ENCODE measurements around the gene FBXO15. TPM values are rescaled to one million over a fixed set of nuclear protein-coding genes. Genes with fewer than 3 reads are reported as not detected.

The FBXO15 gene
- total and polyA plus RNA-seq, 9 donors = 0.50 to 1.8 (median 0.89) TPM

GRCh38 chr18:74116633-74117554, 30.7 kb downstream of the FBXO15 start:
- DNase-seq = peak; percentile 9
- Histone ChIP-seq H3K4me3 (ENCODE audit: low read length) (no peak overlapping the region), H3K27ac (ENCODE audit: low read length) (no peak overlapping the region), H3K9me3 (replicated peaks; ENCODE audit: control insufficient read depth, low read depth, low read length) (peaks cover 3% of the 10 kb centered on the region), H3K36me3 (ENCODE audit: control insufficient read depth, insufficient read depth, low read length) (no peaks in the 10 kb centered on the region), H3K4me1 (ENCODE audit: control insufficient read depth, insufficient read depth, low read length) (no peaks in the 10 kb centered on the region), H3K27me3 (ENCODE audit: control insufficient read depth, insufficient read depth, low read length) (peaks cover 2% of the 10 kb centered on the region)
- 20% methylated on average over 1 of the region's 9 CpGs for WGBS (ENCODE audit: insufficient coverage)

GRCh38 chr18:74115046-74115445, 32.6 kb downstream of the FBXO15 start:
- Histone ChIP-seq H3K4me1 (ENCODE audit: control insufficient read depth, insufficient read depth, low read length) (no peaks in the 10 kb centered on the region), H3K4me3 (ENCODE audit: low read length) (no peak overlapping the region), H3K9me3 (replicated peaks; ENCODE audit: control insufficient read depth, low read depth, low read length) (peaks cover 3% of the 10 kb centered on the region), H3K36me3 (ENCODE audit: control insufficient read depth, insufficient read depth, low read length) (no peaks in the 10 kb centered on the region), H3K27ac (ENCODE audit: low read length) (no peak overlapping the region), H3K27me3 (ENCODE audit: control insufficient read depth, insufficient read depth, low read length) (peaks cover 2% of the 10 kb centered on the region)
- WGBS (ENCODE audit: insufficient coverage) = 71% methylated on average over 2 of the region's 4 CpGs
- DNase-seq = no peak

GRCh38 chr18:74114116-74114515, 33.5 kb downstream of the FBXO15 start:
- Histone ChIP-seq H3K36me3 (ENCODE audit: control insufficient read depth, insufficient read depth, low read length) (no peaks in the 10 kb centered on the region), H3K27ac (ENCODE audit: low read length) (no peak overlapping the region), H3K4me1 (ENCODE audit: control insufficient read depth, insufficient read depth, low read length) (no peaks in the 10 kb centered on the region), H3K4me3 (ENCODE audit: low read length) (no peak overlapping the region), H3K27me3 (ENCODE audit: control insufficient read depth, insufficient read depth, low read length) (no peaks in the 10 kb centered on the region), H3K9me3 (replicated peaks; ENCODE audit: control insufficient read depth, low read depth, low read length) (peaks cover 3% of the 10 kb centered on the region)
- 33% methylated on average over 1 of the region's 1 CpG for WGBS (ENCODE audit: insufficient coverage)
- DNase-seq = no peak

- no peaks in the 10 kb centered on the region for H3K27me3 ChIP-seq (ENCODE audit: control insufficient read depth, insufficient read depth, low read length)
- no peak for DNase-seq
- H3K9me3 ChIP-seq (replicated peaks; ENCODE audit: control insufficient read depth, low read depth, low read length) = peaks cover 3% of the 10 kb centered on the region
- no peak overlapping the region for H3K27ac ChIP-seq (ENCODE audit: low read length)
- H3K4me1 ChIP-seq (ENCODE audit: control insufficient read depth, insufficient read depth, low read length) = no peaks in the 10 kb centered on the region
- no peaks in the 10 kb centered on the region for H3K36me3 ChIP-seq (ENCODE audit: control insufficient read depth, insufficient read depth, low read length)
- H3K4me3 ChIP-seq (ENCODE audit: low read length) = no peak overlapping the region
These were observed 33.9 kb downstream of the FBXO15 start for GRCh38 chr18:74113711-74114110.

- no peak overlapping the region for H3K27ac ChIP-seq (ENCODE audit: low read length)
- no peaks in the 10 kb centered on the region for H3K36me3 ChIP-seq (ENCODE audit: control insufficient read depth, insufficient read depth, low read length)
- WGBS (ENCODE audit: insufficient coverage) = no CpG with 5 or more reads among the region's 4 CpGs
- H3K27me3 ChIP-seq (ENCODE audit: control insufficient read depth, insufficient read depth, low read length) = no peaks in the 10 kb centered on the region
- no peaks in the 10 kb centered on the region for H3K4me1 ChIP-seq (ENCODE audit: control insufficient read depth, insufficient read depth, low read length)
- peaks cover 3% of the 10 kb centered on the region for H3K9me3 ChIP-seq (replicated peaks; ENCODE audit: control insufficient read depth, low read depth, low read length)
- no peak overlapping the region for H3K4me3 ChIP-seq (ENCODE audit: low read length)
- no peak for DNase-seq
These were observed 36.7 kb downstream of the FBXO15 start for GRCh38 chr18:74110976-74111375.

- H3K27me3 ChIP-seq (ENCODE audit: control insufficient read depth, insufficient read depth, low read length) = no peaks in the 10 kb centered on the region
- no peak overlapping the region for H3K4me3 ChIP-seq (ENCODE audit: low read length)
- no peak overlapping the region for H3K27ac ChIP-seq (ENCODE audit: low read length)
- H3K36me3 ChIP-seq (ENCODE audit: control insufficient read depth, insufficient read depth, low read length) = no peaks in the 10 kb centered on the region
- DNase-seq = no peak
- no CpG with 5 or more reads among the region's 1 CpG for WGBS (ENCODE audit: insufficient coverage)
- H3K4me1 ChIP-seq (ENCODE audit: control insufficient read depth, insufficient read depth, low read length) = no peaks in the 10 kb centered on the region
- peaks cover 3% of the 10 kb centered on the region for H3K9me3 ChIP-seq (replicated peaks; ENCODE audit: control insufficient read depth, low read depth, low read length)
These were observed 37.5 kb downstream of the FBXO15 start for GRCh38 chr18:74110149-74110548.

GRCh38 chr18:74108460-74108859, 39.2 kb downstream of the FBXO15 start:
- WGBS (ENCODE audit: insufficient coverage) = no CpG with 5 or more reads among the region's 2 CpGs

GRCh38 chr18:74097803-74098202, 49.8 kb downstream of the FBXO15 start:
- H3K4me3 ChIP-seq (ENCODE audit: low read length) = no peak overlapping the region
- no peak for DNase-seq
- no peaks in the 10 kb centered on the region for H3K36me3 ChIP-seq (ENCODE audit: control insufficient read depth, insufficient read depth, low read length)
- H3K27me3 ChIP-seq (ENCODE audit: control insufficient read depth, insufficient read depth, low read length) = no peaks in the 10 kb centered on the region
- H3K9me3 ChIP-seq (replicated peaks; ENCODE audit: control insufficient read depth, low read depth, low read length) = no peaks in the 10 kb centered on the region
- H3K4me1 ChIP-seq (ENCODE audit: control insufficient read depth, insufficient read depth, low read length) = no peaks in the 10 kb centered on the region
- H3K27ac ChIP-seq (ENCODE audit: low read length) = no peak overlapping the region
- WGBS (ENCODE audit: insufficient coverage) = no CpG with 5 or more reads among the region's 1 CpG

More at GRCh38 chr18:74108460-74108859, 39.2 kb downstream of the FBXO15 start:
- Histone ChIP-seq H3K36me3 (ENCODE audit: control insufficient read depth, insufficient read depth, low read length) (no peaks in the 10 kb centered on the region), H3K27me3 (ENCODE audit: control insufficient read depth, insufficient read depth, low read length) (no peaks in the 10 kb centered on the region), H3K4me1 (ENCODE audit: control insufficient read depth, insufficient read depth, low read length) (no peaks in the 10 kb centered on the region), H3K4me3 (ENCODE audit: low read length) (no peak overlapping the region), H3K27ac (ENCODE audit: low read length) (no peak overlapping the region), H3K9me3 (replicated peaks; ENCODE audit: control insufficient read depth, low read depth, low read length) (peaks cover 3% of the 10 kb centered on the region)
- no peak for DNase-seq

- H3K27ac ChIP-seq (ENCODE audit: low read length) = no peak overlapping the region
- H3K4me1 ChIP-seq (ENCODE audit: control insufficient read depth, insufficient read depth, low read length) = no peaks in the 10 kb centered on the region
- no peaks in the 10 kb centered on the region for H3K27me3 ChIP-seq (ENCODE audit: control insufficient read depth, insufficient read depth, low read length)
- H3K36me3 ChIP-seq (ENCODE audit: control insufficient read depth, insufficient read depth, low read length) = no peaks in the 10 kb centered on the region
- 78% methylated on average over 3 of the region's 3 CpGs for WGBS (ENCODE audit: insufficient coverage)
- H3K4me3 ChIP-seq (ENCODE audit: low read length) = no peak overlapping the region
- DNase-seq = no peak
- no peaks in the 10 kb centered on the region for H3K9me3 ChIP-seq (replicated peaks; ENCODE audit: control insufficient read depth, low read depth, low read length)
These were observed 54.7 kb downstream of the FBXO15 start for GRCh38 chr18:74092922-74093321.

GRCh38 chr18:74084184-74084855, 63.3 kb downstream of the FBXO15 start:
- no peaks in the 10 kb centered on the region for H3K36me3 ChIP-seq (ENCODE audit: control insufficient read depth, insufficient read depth, low read length)
- no peaks in the 10 kb centered on the region for H3K9me3 ChIP-seq (replicated peaks; ENCODE audit: control insufficient read depth, low read depth, low read length)
- H3K4me1 ChIP-seq (ENCODE audit: control insufficient read depth, insufficient read depth, low read length) = no peaks in the 10 kb centered on the region
- no peak for DNase-seq
- H3K27me3 ChIP-seq (ENCODE audit: control insufficient read depth, insufficient read depth, low read length) = no peaks in the 10 kb centered on the region
- no peak overlapping the region for H3K27ac ChIP-seq (ENCODE audit: low read length)
- H3K4me3 ChIP-seq (ENCODE audit: low read length) = no peak overlapping the region
- WGBS (ENCODE audit: insufficient coverage) = 62% methylated on average over 5 of the region's 9 CpGs

Data from muscle of leg (tissue), 11 donors.